Upper lobe of left lung (tissue), 4 donors: ENCODE measurements around the gene LRP1B.

Source experiments
- EP300 ChIP-seq, 4 donors: sonication (generic); formaldehyde crosslinking; IDR thresholded peaks; one replicate each; pipeline ENCODE4 v1.5.1; 2017; ENCODE audit warnings: antibody characterized with exemption in 4 of 4, control low read depth in 2 of 4
- POLR2A ChIP-seq, 4 donors: fragments of 450-650 bp; IDR thresholded peaks; one replicate each; pipeline ENCODE4 v1.5.1; 2016 to 2017; ENCODE audit warnings: antibody characterized with exemption in 4 of 4, mild to moderate bottlenecking in 2 of 4
- POLR2AphosphoS5 ChIP-seq, 2 donors: sonication (generic); formaldehyde crosslinking; IDR thresholded peaks; one replicate each; pipeline ENCODE4 v1.5.1; 2017; ENCODE audit warnings: antibody characterized with exemption in 2 of 2
- TF ChIP-seq, protein P1 (sequence below), 6 experiments: fragments of 450-650 bp in 4 of 6; fragments of 200-600 bp in 2 of 6; sonication (generic) in 2 of 6; IDR thresholded peaks; one replicate each; pipeline ENCODE4 v1.5.1; 2016 to 2019; ENCODE audit warnings: antibody characterized with exemption in 6 of 6

DNA sequence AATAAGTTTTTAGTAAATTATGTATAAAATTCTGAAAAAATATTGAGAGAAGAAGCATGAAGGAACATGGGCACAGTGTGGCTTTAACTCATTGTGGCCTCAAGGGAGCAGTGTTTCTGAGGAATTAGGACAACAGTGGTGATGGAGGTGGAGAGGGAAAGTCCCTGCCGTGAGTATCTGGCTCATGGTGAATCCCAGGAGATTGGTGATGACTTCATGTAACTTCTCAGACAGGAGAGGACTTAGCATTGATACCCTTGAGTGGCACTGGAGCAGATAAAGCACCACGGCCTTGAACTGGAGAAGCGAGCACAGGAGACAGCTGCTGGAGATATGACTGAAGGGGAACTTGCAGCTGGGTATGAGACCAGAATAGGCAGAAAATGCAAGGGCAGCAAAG, 35.0 kb upstream of the LRP1B start:
- no peak for TF ChIP-seq POLR2AphosphoS5 (IDR thresholded peaks at IDR 0.05)
- TF ChIP-seq POLR2A (IDR thresholded peaks at IDR 0.05), result no peak
- TF ChIP-seq, protein P1, sequence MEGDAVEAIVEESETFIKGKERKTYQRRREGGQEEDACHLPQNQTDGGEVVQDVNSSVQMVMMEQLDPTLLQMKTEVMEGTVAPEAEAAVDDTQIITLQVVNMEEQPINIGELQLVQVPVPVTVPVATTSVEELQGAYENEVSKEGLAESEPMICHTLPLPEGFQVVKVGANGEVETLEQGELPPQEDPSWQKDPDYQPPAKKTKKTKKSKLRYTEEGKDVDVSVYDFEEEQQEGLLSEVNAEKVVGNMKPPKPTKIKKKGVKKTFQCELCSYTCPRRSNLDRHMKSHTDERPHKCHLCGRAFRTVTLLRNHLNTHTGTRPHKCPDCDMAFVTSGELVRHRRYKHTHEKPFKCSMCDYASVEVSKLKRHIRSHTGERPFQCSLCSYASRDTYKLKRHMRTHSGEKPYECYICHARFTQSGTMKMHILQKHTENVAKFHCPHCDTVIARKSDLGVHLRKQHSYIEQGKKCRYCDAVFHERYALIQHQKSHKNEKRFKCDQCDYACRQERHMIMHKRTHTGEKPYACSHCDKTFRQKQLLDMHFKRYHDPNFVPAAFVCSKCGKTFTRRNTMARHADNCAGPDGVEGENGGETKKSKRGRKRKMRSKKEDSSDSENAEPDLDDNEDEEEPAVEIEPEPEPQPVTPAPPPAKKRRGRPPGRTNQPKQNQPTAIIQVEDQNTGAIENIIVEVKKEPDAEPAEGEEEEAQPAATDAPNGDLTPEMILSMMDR (IDR thresholded peaks at IDR 0.05), result no peak
- no peak for TF ChIP-seq EP300 (IDR thresholded peaks at IDR 0.05)
